Suprapubic skin (tissue), 4 donors: ENCODE data around the gene CACNA1D. TPM values are rescaled to one million over a fixed set of nuclear protein-coding genes. Genes with fewer than 3 reads are reported as not detected.
A peak's percentile ranks its signal among the peaks of the same experiment; 100 is the strongest.

Experiments used
- DNase-seq, 2 donors: peaks; one replicate each; pipeline ENCODE4 v3.0.0-alpha.2; 2019; ENCODE audit warnings: low spot score in 2 of 2
- H3K27ac ChIP-seq: fragments of 200-600 bp; sonication (generic); one replicate; pipeline ENCODE4 v1.5.1; 2019
- H3K27me3 ChIP-seq: fragments of 200-600 bp; sonication (generic); one replicate; pipeline ENCODE4 v1.5.1; 2019
- H3K36me3 ChIP-seq: fragments of 200-600 bp; sonication (generic); one replicate; pipeline ENCODE4 v1.5.1; 2019
- H3K4me1 ChIP-seq: fragments of 200-600 bp; sonication (generic); one replicate; pipeline ENCODE4 v1.5.1; 2019
- H3K4me3 ChIP-seq: fragments of 200-600 bp; sonication (generic); one replicate; pipeline ENCODE4 v1.5.1; 2019; ENCODE audit warnings: mild to moderate bottlenecking
- H3K9me3 ChIP-seq: fragments of 200-600 bp; sonication (generic); one replicate; pipeline ENCODE4 v1.5.1; 2019
- CTCF ChIP-seq, 2 donors: fragments of 200-600 bp in 1 of 2; fragments of 450-650 bp in 1 of 2; sonication (generic) in 1 of 2; IDR thresholded peaks; one replicate each; pipeline ENCODE4 v1.5.1; 2016 to 2019; ENCODE audit warnings: antibody characterized with exemption in 2 of 2, mild to moderate bottlenecking in 1 of 2, moderate library complexity in 1 of 2
- EP300 ChIP-seq: sonication (generic); formaldehyde crosslinking; IDR thresholded peaks from one replicate; pipeline ENCODE4 v1.6.1; 2017; ENCODE audit warnings: antibody characterized with exemption
- POLR2A ChIP-seq, 2 donors: fragments of 450-650 bp; IDR thresholded peaks; one replicate each; pipeline ENCODE4 v1.6.1; 2017; ENCODE audit warnings: antibody characterized with exemption in 2 of 2, mild to moderate bottlenecking in 2 of 2, moderate library complexity in 2 of 2
- POLR2AphosphoS5 ChIP-seq, 3 donors: sonication (generic); formaldehyde crosslinking; IDR thresholded peaks; one replicate each; pipeline ENCODE4 v1.6.1; 2017; ENCODE audit warnings: antibody characterized with exemption in 3 of 3
- WGBS: methylation state at CpG from one replicate; pipeline ENCODE4 v1.1.5; 2018; 5-methylcytosine and 5-hydroxymethylcytosine counted together
- total RNA-seq, 4 donors: library from RNA; depleted of rRNA; stranded (reverse); fragments of >200 nt; gene quantifications; one replicate each; pipeline ENCODE4 v1.1.0, GENCODE V29; 2016

The CACNA1D gene
- total RNA-seq, 4 donors from 2014 or later, result 1.9 to 28.2 (median 6.3) TPM

GRCh38 chr3:53602866-53603265 is 108.5 kb downstream of the CACNA1D start:
- Histone ChIP-seq H3K9me3 (no peaks in the 10 kb centered on the region), H3K4me3 (no peak overlapping the region), H3K27me3 (no peaks in the 10 kb centered on the region), H3K27ac (no peak overlapping the region), H3K4me1 (no peaks in the 10 kb centered on the region), H3K36me3 (no peaks in the 10 kb centered on the region)
- no peak for TF ChIP-seq POLR2A (IDR thresholded peaks at IDR 0.05)
- no peak for TF ChIP-seq CTCF (IDR thresholded peaks at IDR 0.05)
- TF ChIP-seq POLR2AphosphoS5 (IDR thresholded peaks at IDR 0.05), result no peak
- no peak for TF ChIP-seq EP300
- 88% methylated on average over 6 of the region's 6 CpGs for WGBS
- peak in 1 of 2 donors; percentile 54 for DNase-seq

- H3K36me3 ChIP-seq, result no peaks in the 10 kb centered on the region
- DNase-seq, result no peak
- no peak overlapping the region for H3K4me3 ChIP-seq
- H3K4me1 ChIP-seq, result no peaks in the 10 kb centered on the region
- H3K27me3 ChIP-seq, result no peaks in the 10 kb centered on the region
- no peaks in the 10 kb centered on the region for H3K9me3 ChIP-seq
- TF ChIP-seq EP300, result no peak
- TF ChIP-seq POLR2AphosphoS5 (IDR thresholded peaks at IDR 0.05), result no peak
- TF ChIP-seq POLR2A (IDR thresholded peaks at IDR 0.05), result no peak
- no peak for TF ChIP-seq CTCF (IDR thresholded peaks at IDR 0.05)
- no peak overlapping the region for H3K27ac ChIP-seq
Observed at GRCh38 chr3:53604232-53604631, 109.8 kb downstream of the CACNA1D start.

DNA sequence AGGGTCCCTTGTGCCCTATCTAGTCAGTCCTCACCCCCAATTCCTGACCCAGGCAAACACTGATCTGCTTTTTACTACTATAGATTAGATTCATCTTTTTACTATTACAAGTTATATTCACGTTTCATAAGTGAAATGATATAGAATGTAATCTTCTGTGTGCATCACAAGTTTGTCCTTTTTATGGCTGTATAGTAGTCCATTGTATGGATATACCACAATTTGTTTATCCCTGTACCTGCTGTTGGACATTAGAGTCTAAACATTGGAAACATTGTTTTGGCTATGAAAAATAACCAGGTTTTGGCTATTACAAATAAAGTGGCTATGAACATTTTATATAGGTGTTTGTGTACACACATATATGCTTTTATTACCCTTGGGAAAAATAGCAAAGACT is 112.4 kb downstream of the CACNA1D start:
- H3K9me3 ChIP-seq, result no peaks in the 10 kb centered on the region
- H3K27ac ChIP-seq, result no peak overlapping the region
- no peaks in the 10 kb centered on the region for H3K4me1 ChIP-seq
- DNase-seq, result no peak
- H3K4me3 ChIP-seq, result no peak overlapping the region
- no peaks in the 10 kb centered on the region for H3K27me3 ChIP-seq
- TF ChIP-seq EP300, result no peak
- no peak for TF ChIP-seq POLR2A (IDR thresholded peaks at IDR 0.05)
- no peak for TF ChIP-seq CTCF (IDR thresholded peaks at IDR 0.05)
- TF ChIP-seq POLR2AphosphoS5 (IDR thresholded peaks at IDR 0.05), result no peak
- no peaks in the 10 kb centered on the region for H3K36me3 ChIP-seq
- WGBS, result 76% methylated on average over 1 of the region's 1 CpG

DNA sequence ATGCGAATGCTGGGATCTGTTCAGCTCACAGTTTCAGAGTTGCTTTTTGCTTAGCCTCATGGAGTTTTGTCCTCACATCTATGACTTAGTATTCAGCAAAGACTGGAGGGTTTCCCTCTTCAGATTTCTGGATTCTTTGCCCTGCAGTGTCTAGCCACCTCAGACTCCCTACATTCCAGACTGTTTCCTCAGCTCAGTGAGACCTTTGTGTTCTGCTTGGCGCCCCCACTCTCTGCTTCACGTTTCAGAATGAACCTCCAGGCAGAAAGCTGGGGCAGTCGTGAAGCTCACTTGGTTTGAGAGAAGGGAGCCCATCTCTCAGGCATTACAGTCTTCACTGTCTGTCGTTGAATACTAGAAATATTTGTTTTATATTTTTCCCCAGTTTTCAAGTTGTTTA is 118.1 kb downstream of the CACNA1D start:
- Histone ChIP-seq H3K4me1 (no peaks in the 10 kb centered on the region), H3K9me3 (no peaks in the 10 kb centered on the region), H3K27ac (no peak overlapping the region), H3K36me3 (no peaks in the 10 kb centered on the region), H3K27me3 (no peaks in the 10 kb centered on the region), H3K4me3 (no peak overlapping the region)
- no peak for TF ChIP-seq POLR2AphosphoS5 (IDR thresholded peaks at IDR 0.05)
- no peak for TF ChIP-seq POLR2A (IDR thresholded peaks at IDR 0.05)
- no peak for TF ChIP-seq EP300
- no peak for TF ChIP-seq CTCF (IDR thresholded peaks at IDR 0.05)
- WGBS, result 74% methylated on average over 5 of the region's 5 CpGs
- DNase-seq, result no peak

GRCh38 chr3:53613125-53613524 is 118.7 kb downstream of the CACNA1D start:
- H3K4me1 ChIP-seq, result no peaks in the 10 kb centered on the region
- H3K27ac ChIP-seq, result no peak overlapping the region
- H3K27me3 ChIP-seq, result no peaks in the 10 kb centered on the region
- no peak for TF ChIP-seq POLR2AphosphoS5 (IDR thresholded peaks at IDR 0.05)
- TF ChIP-seq POLR2A (IDR thresholded peaks at IDR 0.05), result no peak
- no peak for TF ChIP-seq CTCF (IDR thresholded peaks at IDR 0.05)
- TF ChIP-seq EP300, result no peak
- H3K4me3 ChIP-seq, result no peak overlapping the region
- H3K36me3 ChIP-seq, result no peaks in the 10 kb centered on the region
- 51% methylated on average over 3 of the region's 3 CpGs for WGBS
- no peaks in the 10 kb centered on the region for H3K9me3 ChIP-seq
- DNase-seq, result no peak
